Esophagus (tissue), 2 donors: ENCODE measurements around the gene SLC35A3. TPM values are rescaled to one million over a fixed set of nuclear protein-coding genes. Genes with fewer than 3 reads are reported as not detected.
A peak's percentile ranks its signal among the peaks of the same experiment; 100 is the strongest.
"Not testable (repeated sequence)": the region's sequence is repeated elsewhere in the genome, so short reads cannot be mapped to it uniquely, and the experiment has no call there.

Source experiments
- H3K27ac ChIP-seq, 2 donors: one replicate each; pipeline ENCODE4 v1.5.1; 2013; ENCODE audit warnings: low read depth in 2 of 2, mild to moderate bottlenecking in 2 of 2, inconsistent platforms in 1 of 2, low read length in 1 of 2, moderate library complexity in 1 of 2
- H3K27me3 ChIP-seq, 2 donors: one replicate each; pipeline ENCODE4 v1.6.1; 2013; ENCODE audit warnings: low read length in 2 of 2, control low read depth in 1 of 2, mild to moderate bottlenecking in 1 of 2; ENCODE audit not compliant: insufficient read depth in 2 of 2, control insufficient read depth in 1 of 2
- H3K36me3 ChIP-seq, 2 donors: one replicate each; pipeline ENCODE4 v1.6.1; 2013; ENCODE audit warnings: low read length in 1 of 2; ENCODE audit not compliant: control insufficient read depth in 2 of 2, insufficient read depth in 2 of 2
- H3K4me1 ChIP-seq, 2 donors: one replicate each; pipeline ENCODE4 v1.6.1; 2013; ENCODE audit warnings: low read length in 1 of 2; ENCODE audit not compliant: control insufficient read depth in 2 of 2, insufficient read depth in 2 of 2
- H3K4me3 ChIP-seq, 2 donors: one replicate each; pipeline ENCODE4 v1.5.1; 2013; ENCODE audit warnings: low read length in 2 of 2, mild to moderate bottlenecking in 2 of 2, low read depth in 1 of 2, moderate library complexity in 1 of 2
- H3K9me3 ChIP-seq, 2 donors: one replicate each; pipeline ENCODE4 v1.6.1; 2013; ENCODE audit warnings: mild to moderate bottlenecking in 2 of 2, low read depth in 1 of 2, low read length in 1 of 2, moderate library complexity in 1 of 2; ENCODE audit not compliant: control insufficient read depth in 2 of 2, insufficient read depth in 1 of 2
- WGBS, 2 donors: extraction: QIAGEN DNeasy Blood & Tissue Kit; methylation state at CpG; one replicate each; pipeline ENCODE4 v1.1.7; 2013; 5-methylcytosine and 5-hydroxymethylcytosine counted together
- polyA plus RNA-seq, 2 donors: library from polyadenylated mRNA; stranded (reverse); fragments of 200-250 nt; gene quantifications; one replicate each; pipeline ENCODE4 v1.2.3, GENCODE V29; 2013
- donor health status: healthy with polysubstance abuse.
- donor health status: Bipolar disorder and iron deficiency.

SLC35A3 gene
- polyA plus RNA-seq, 2 donors, result 9.4 to 16.7 TPM

GRCh38 chr1:100038660-100039287 lies 69.0 kb downstream of the SLC35A3 start:
- H3K27ac ChIP-seq, result peak overlapping the region; percentile 98 to 100
- 0 to 1% methylated on average over 37 of the region's 37 CpGs for WGBS, 2 donors
- no peaks in the 10 kb centered on the region for H3K9me3 ChIP-seq
- H3K4me1 ChIP-seq, result no peaks in the 10 kb centered on the region
- peak overlapping the region; percentile 85 to 89 for H3K4me3 ChIP-seq
- no peaks in the 10 kb centered on the region for H3K27me3 ChIP-seq
- H3K36me3 ChIP-seq, result no peaks in the 10 kb centered on the region

GRCh38 chr1:100039591-100039990 lies 69.8 kb downstream of the SLC35A3 start:
- peak overlapping the region in 1 of 2 donors; percentile 18 for H3K4me3 ChIP-seq
- no peaks in the 10 kb centered on the region for H3K9me3 ChIP-seq
- H3K27me3 ChIP-seq, result no peaks in the 10 kb centered on the region
- no peak overlapping the region for H3K27ac ChIP-seq
- WGBS, 2 donors, result 9 to 11% methylated on average over 2 of the region's 2 CpGs
- H3K36me3 ChIP-seq, result no peaks in the 10 kb centered on the region
- H3K4me1 ChIP-seq, result no peaks in the 10 kb centered on the region

GRCh38 chr1:100045206-100045605 lies 75.4 kb downstream of the SLC35A3 start:
- H3K9me3 ChIP-seq, result no peaks in the 10 kb centered on the region
- H3K36me3 ChIP-seq, result no peaks in the 10 kb centered on the region
- no peak overlapping the region for H3K27ac ChIP-seq
- H3K4me1 ChIP-seq, result no peaks in the 10 kb centered on the region
- WGBS, 2 donors, result 92 to 94% methylated on average over 5 of the region's 5 CpGs
- H3K27me3 ChIP-seq, result no peaks in the 10 kb centered on the region
- H3K4me3 ChIP-seq, result no peak overlapping the region

GRCh38 chr1:100047235-100047708 lies 77.5 kb downstream of the SLC35A3 start:
- H3K4me1 ChIP-seq, H3K9me3 ChIP-seq, H3K27me3 ChIP-seq, H3K36me3 ChIP-seq, H3K4me3 ChIP-seq, H3K27ac ChIP-seq: not testable (repeated sequence)
- WGBS, 2 donors, result 90% methylated on average over 11 of the region's 11 CpGs

- Histone ChIP-seq H3K4me1 (no peaks in the 10 kb centered on the region), H3K36me3 (no peaks in the 10 kb centered on the region), H3K4me3 (no peak overlapping the region), H3K9me3 (no peaks in the 10 kb centered on the region), H3K27me3 (no peaks in the 10 kb centered on the region), H3K27ac (no peak overlapping the region)
- 52 to 64% methylated on average over 4 of the region's 4 CpGs for WGBS, 2 donors
These were observed 80.3 kb downstream of the SLC35A3 start for GRCh38 chr1:100050139-100050538.

- no peaks in the 10 kb centered on the region for H3K9me3 ChIP-seq
- H3K36me3 ChIP-seq, result no peaks in the 10 kb centered on the region
- 74 to 76% methylated on average over 4 of the region's 4 CpGs for WGBS, 2 donors
- H3K27me3 ChIP-seq, result no peaks in the 10 kb centered on the region
- H3K4me3 ChIP-seq, result no peak overlapping the region
- H3K27ac ChIP-seq, result no peak overlapping the region
- no peaks in the 10 kb centered on the region for H3K4me1 ChIP-seq
These were observed 81.6 kb downstream of the SLC35A3 start for GRCh38 chr1:100051401-100051800.

GRCh38 chr1:100051893-100052292 lies 82.1 kb downstream of the SLC35A3 start:
- Histone ChIP-seq H3K36me3 (no peaks in the 10 kb centered on the region), H3K4me1 (no peaks in the 10 kb centered on the region), H3K9me3 (no peaks in the 10 kb centered on the region), H3K27ac (no peak overlapping the region), H3K4me3 (no peak overlapping the region), H3K27me3 (no peaks in the 10 kb centered on the region)
- WGBS, 2 donors, result 71 to 77% methylated on average over 1 of the region's 1 CpG

GRCh38 chr1:100053119-100053518 lies 83.3 kb downstream of the SLC35A3 start:
- H3K36me3 ChIP-seq, result no peaks in the 10 kb centered on the region

GRCh38 chr1:100053727-100054126 lies 83.9 kb downstream of the SLC35A3 start:
- Histone ChIP-seq H3K4me3 (no peak overlapping the region), H3K27ac (no peak overlapping the region), H3K9me3 (no peaks in the 10 kb centered on the region), H3K27me3 (no peaks in the 10 kb centered on the region), H3K4me1 (no peaks in the 10 kb centered on the region), H3K36me3 (no peaks in the 10 kb centered on the region)
- 96 to 98% methylated on average over 4 of the region's 4 CpGs for WGBS, 2 donors

More at GRCh38 chr1:100053119-100053518, 83.3 kb downstream of the SLC35A3 start:
- H3K4me1 ChIP-seq, result no peaks in the 10 kb centered on the region
- H3K27ac ChIP-seq, result no peak overlapping the region
- no peaks in the 10 kb centered on the region for H3K9me3 ChIP-seq
- H3K27me3 ChIP-seq, result no peaks in the 10 kb centered on the region
- H3K4me3 ChIP-seq, result no peak overlapping the region

GRCh38 chr1:100061681-100062080 lies 91.9 kb downstream of the SLC35A3 start:
- WGBS, 2 donors, result 94 to 96% methylated on average over 3 of the region's 3 CpGs
- Histone ChIP-seq H3K4me3 (no peak overlapping the region), H3K27ac (no peak overlapping the region), H3K27me3 (no peaks in the 10 kb centered on the region), H3K9me3 (no peaks in the 10 kb centered on the region), H3K36me3 (peaks cover 0 to 5% of the 10 kb centered on the region in 2 donors), H3K4me1 (no peaks in the 10 kb centered on the region)
